GM12892 (cell line): Measurements from ENCODE around the gene RPA3.

Experiments
- POLR2A ChIP-seq: IDR thresholded peaks from 2 replicates; pipeline ENCODE4 v1.6.1; 2011; ENCODE audit warnings: low read depth, low read length, control low read depth
- POLR2AphosphoS5 ChIP-seq: IDR thresholded peaks from 2 replicates; pipeline ENCODE4 v1.6.1; 2011; ENCODE audit warnings: low read depth, low read length, control low read depth

DNA sequence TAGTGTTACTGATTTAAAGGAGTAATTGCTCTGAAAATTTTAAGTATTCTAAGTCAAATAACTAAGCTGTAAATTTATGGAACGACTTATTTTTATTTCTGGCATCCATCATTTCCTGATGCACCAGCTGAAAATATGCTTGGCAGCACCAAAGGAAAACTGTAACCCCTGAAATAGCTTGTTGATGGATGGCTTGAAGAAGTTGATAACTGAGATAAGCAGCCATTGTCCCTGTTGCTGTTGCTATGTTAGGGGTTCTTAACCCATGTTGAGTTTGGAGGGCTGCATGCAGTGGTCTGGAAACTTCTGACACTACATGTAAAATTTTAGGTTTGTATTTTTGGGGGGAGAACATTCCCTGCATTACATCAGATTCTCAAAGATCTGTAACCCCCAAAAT is 30.6 kb downstream of the RPA3 start:
- no peak for TF ChIP-seq POLR2A
- no peak for TF ChIP-seq POLR2AphosphoS5
